DND-41 (cell line): Measurements from ENCODE around the gene BFSP1.

Experiments
- ATAC-seq: fragments of 200-7000 bp; cut with Tn5 transposase; 3 replicates; pipeline ENCODE4 v1.9.1; 2021; ENCODE audit warnings: low read depth; ENCODE audit not compliant: insufficient read depth
- DNase-seq: peaks from one replicate; pipeline ENCODE4 v3.0.0-alpha.2; 2020
- H2AFZ ChIP-seq: 2 replicates; pipeline ENCODE4 v1.6.0; 2012; ENCODE audit warnings: low read depth, low read length
- H3K27ac ChIP-seq: 2 replicates; pipeline ENCODE4 v1.5.1; 2012; ENCODE audit warnings: low read length, inconsistent platforms
- H3K27me3 ChIP-seq: fragments of 200-600 bp; sonication (generic); 2 replicates; pipeline ENCODE4 v1.6.0; 2012; ENCODE audit warnings: low read length, mild to moderate bottlenecking, inconsistent platforms; ENCODE audit not compliant: insufficient read depth, poor library complexity
- H3K36me3 ChIP-seq: 2 replicates; pipeline ENCODE4 v1.5.1; 2012; ENCODE audit warnings: low read length, inconsistent platforms; ENCODE audit not compliant: insufficient read depth
- H3K4me1 ChIP-seq: 2 replicates; pipeline ENCODE4 v1.5.1; 2012; ENCODE audit warnings: mild to moderate bottlenecking, low read length; ENCODE audit not compliant: insufficient read depth
- H3K4me2 ChIP-seq: 2 replicates; pipeline ENCODE4 v1.6.0; 2012; ENCODE audit warnings: mild to moderate bottlenecking, moderate library complexity, low read length, inconsistent platforms; ENCODE audit not compliant: insufficient read depth
- H3K4me3 ChIP-seq, 2 experiments: fragments of 200-600 bp in 1 of 2; shearing (Covaris generic) in 1 of 2; 2 replicates each; pipeline ENCODE4 v1.5.1; 2012 to 2016; ENCODE audit warnings: inconsistent platforms in 2 of 2, low read length in 2 of 2, mild to moderate bottlenecking in 2 of 2, low read depth in 1 of 2, moderate library complexity in 1 of 2
- H3K79me2 ChIP-seq: 2 replicates; pipeline ENCODE4 v1.6.0; 2012; ENCODE audit warnings: low read length, inconsistent platforms; ENCODE audit not compliant: insufficient read depth
- H3K9ac ChIP-seq: 2 replicates; pipeline ENCODE4 v1.6.0; 2012; ENCODE audit warnings: low read depth, mild to moderate bottlenecking, inconsistent platforms, low read length, moderate library complexity
- H3K9me3 ChIP-seq: 2 replicates; pipeline ENCODE4 v1.5.1; 2012; ENCODE audit warnings: low read length, moderate library complexity, mild to moderate bottlenecking, inconsistent platforms; ENCODE audit not compliant: insufficient read depth, severe bottlenecking
- H4K20me1 ChIP-seq: 2 replicates; pipeline ENCODE4 v1.6.0; 2012; ENCODE audit warnings: low read length; ENCODE audit not compliant: insufficient read depth
- EZH2 ChIP-seq: IDR thresholded peaks from 3 replicates; pipeline ENCODE4 v1.6.1; 2012; ENCODE audit warnings: borderline replicate concordance, low read depth, mild to moderate bottlenecking, moderate library complexity, low read length, inconsistent platforms; ENCODE audit not compliant: severe bottlenecking
- TF ChIP-seq, protein P1 (sequence below): IDR thresholded peaks from 2 replicates; pipeline ENCODE4 v1.5.1; 2012; ENCODE audit warnings: borderline replicate concordance, low read length, moderate library complexity, mild to moderate bottlenecking; ENCODE audit not compliant: poor library complexity, severe bottlenecking; ENCODE audit errors: extremely low read depth

BFSP1 gene

DNA sequence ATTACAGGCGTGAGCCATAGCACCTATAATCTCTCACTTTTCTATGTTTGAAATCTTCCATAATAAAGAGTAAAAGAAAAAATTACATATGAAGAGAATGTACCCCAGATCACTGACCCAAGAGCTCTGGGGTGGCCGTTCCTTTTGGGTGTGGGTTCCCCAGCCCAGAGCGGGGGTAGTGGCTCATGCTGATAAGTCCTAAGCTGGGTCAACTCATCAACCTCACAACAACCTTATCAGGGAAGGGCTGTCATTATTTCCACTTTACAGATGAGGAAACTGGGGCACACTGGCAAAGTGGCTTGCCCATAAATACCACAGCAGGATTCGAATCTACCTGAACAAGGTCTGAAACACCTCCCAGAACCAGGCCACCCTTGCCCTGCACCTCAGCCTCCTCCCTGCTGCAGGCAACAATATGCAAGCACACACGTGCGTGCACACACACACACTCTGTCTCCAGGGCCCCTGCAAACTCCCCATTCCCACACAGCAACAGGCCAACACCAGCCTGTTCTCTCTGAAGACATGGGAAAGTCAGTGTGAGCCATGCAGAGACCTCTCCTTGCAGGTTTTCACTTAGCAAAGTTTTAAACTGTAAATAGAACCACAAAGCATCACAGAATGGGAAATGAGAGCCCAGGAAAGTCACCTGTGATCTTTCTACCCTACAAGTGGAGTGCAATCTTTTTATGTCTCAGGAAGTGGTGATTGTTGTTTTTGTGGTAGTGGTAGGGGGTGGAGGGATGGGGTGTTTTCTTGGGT is 27.7 kb downstream of the BFSP1 start:
- Histone ChIP-seq H3K27me3 (peaks cover 16% of the 10 kb centered on the region), H3K27ac (no peak overlapping the region), H3K36me3 (no peaks in the 10 kb centered on the region), H3K4me1 (peaks cover 9% of the 10 kb centered on the region), H3K9ac (no peak overlapping the region), H4K20me1 (no peaks in the 10 kb centered on the region), H3K4me3 (no peak overlapping the region), H3K79me2 (no peaks in the 10 kb centered on the region), H3K4me2 (no peak overlapping the region), H2AFZ (no peak overlapping the region), H3K9me3 (no peaks in the 10 kb centered on the region)
- DNase-seq (no peak), ATAC-seq (no peak)
- no peak for TF ChIP-seq EZH2
- TF ChIP-seq, protein P1, sequence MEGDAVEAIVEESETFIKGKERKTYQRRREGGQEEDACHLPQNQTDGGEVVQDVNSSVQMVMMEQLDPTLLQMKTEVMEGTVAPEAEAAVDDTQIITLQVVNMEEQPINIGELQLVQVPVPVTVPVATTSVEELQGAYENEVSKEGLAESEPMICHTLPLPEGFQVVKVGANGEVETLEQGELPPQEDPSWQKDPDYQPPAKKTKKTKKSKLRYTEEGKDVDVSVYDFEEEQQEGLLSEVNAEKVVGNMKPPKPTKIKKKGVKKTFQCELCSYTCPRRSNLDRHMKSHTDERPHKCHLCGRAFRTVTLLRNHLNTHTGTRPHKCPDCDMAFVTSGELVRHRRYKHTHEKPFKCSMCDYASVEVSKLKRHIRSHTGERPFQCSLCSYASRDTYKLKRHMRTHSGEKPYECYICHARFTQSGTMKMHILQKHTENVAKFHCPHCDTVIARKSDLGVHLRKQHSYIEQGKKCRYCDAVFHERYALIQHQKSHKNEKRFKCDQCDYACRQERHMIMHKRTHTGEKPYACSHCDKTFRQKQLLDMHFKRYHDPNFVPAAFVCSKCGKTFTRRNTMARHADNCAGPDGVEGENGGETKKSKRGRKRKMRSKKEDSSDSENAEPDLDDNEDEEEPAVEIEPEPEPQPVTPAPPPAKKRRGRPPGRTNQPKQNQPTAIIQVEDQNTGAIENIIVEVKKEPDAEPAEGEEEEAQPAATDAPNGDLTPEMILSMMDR: no peak

DNA sequence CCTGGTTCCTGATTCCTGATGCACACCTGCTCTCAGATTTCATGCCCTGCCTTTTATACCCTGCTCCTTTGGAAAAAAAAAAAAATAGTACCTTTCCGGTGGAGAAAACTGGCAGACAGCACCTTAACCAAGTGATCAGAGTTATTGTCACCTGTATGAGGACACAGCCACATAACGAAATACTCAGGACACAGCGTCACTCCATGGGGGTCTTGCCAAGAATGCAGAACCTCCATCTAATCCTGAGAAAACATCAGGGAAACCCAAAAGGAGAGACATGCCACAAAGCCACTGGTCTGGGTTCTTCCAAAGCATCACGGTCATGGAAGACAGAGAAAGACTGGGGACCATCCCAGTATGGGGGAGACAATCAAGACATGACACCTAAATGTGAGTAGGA is 29.1 kb downstream of the BFSP1 start:
- H4K20me1 ChIP-seq: no peaks in the 10 kb centered on the region
- peaks cover 11% of the 10 kb centered on the region for H3K27me3 ChIP-seq
- H3K79me2 ChIP-seq: no peaks in the 10 kb centered on the region
- H2AFZ ChIP-seq: no peak overlapping the region
- TF ChIP-seq, protein P1: no peak
- no peak for TF ChIP-seq EZH2
- no peak overlapping the region for H3K9ac ChIP-seq
- DNase-seq (no peak), ATAC-seq (no peak)
- H3K4me2 ChIP-seq: no peak overlapping the region
- H3K36me3 ChIP-seq: no peaks in the 10 kb centered on the region
- H3K4me3 ChIP-seq: no peak overlapping the region
- H3K4me1 ChIP-seq: peaks cover 9% of the 10 kb centered on the region
- H3K27ac ChIP-seq: no peak overlapping the region
- H3K9me3 ChIP-seq: no peaks in the 10 kb centered on the region

DNA sequence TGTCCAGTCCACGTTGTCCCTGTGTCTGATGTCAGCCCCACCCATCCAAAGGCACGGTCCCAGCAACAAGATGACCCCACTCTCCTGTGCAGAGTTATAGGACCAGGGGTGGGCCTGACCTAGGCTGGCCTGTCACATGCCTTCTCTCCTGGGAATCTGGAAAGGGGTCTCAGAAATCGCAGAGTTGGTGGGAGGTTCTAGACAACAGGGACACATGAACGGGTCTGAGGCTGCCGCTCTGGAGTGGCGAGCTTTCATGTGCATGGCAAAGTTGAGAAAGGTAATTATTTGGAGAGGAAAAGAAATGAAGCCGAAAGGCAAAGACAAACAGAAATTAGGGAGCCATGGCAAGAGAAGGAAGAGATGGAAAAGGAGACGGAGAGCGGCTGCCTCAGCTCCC is 29.5 kb downstream of the BFSP1 start:
- Histone ChIP-seq H3K9ac (no peak overlapping the region), H3K4me1 (peaks cover 9% of the 10 kb centered on the region), H3K27ac (no peak overlapping the region), H3K4me2 (no peak overlapping the region), H3K4me3 (no peak overlapping the region), H3K79me2 (no peaks in the 10 kb centered on the region), H4K20me1 (no peaks in the 10 kb centered on the region), H2AFZ (no peak overlapping the region), H3K27me3 (peaks cover 11% of the 10 kb centered on the region), H3K9me3 (no peaks in the 10 kb centered on the region), H3K36me3 (no peaks in the 10 kb centered on the region)
- TF ChIP-seq EZH2: no peak
- TF ChIP-seq, protein P1: no peak
- DNase-seq (no peak), ATAC-seq (no peak)
